Neural progenitor cell (in vitro differentiated cells): ENCODE data around the gene FOXK2. TPM values are rescaled to one million over a fixed set of nuclear protein-coding genes. Genes with fewer than 3 reads are reported as not detected.

Source experiments
- DNase-seq: peaks from one replicate; pipeline ENCODE4 v3.0.0-alpha.2; 2016; ENCODE audit warnings: low spot score
- H2AFZ ChIP-seq: fragments of 200-600 bp; sonication (generic); replicated peaks from 2 replicates; pipeline ENCODE4 v1.6.1; 2016; ENCODE audit warnings: antibody characterized with exemption
- H3F3A ChIP-seq: fragments of 200-600 bp; sonication (generic); 2 replicates; pipeline ENCODE4 v1.6.1; 2016; ENCODE audit warnings: antibody characterized with exemption, low read depth
- H3K27ac ChIP-seq: fragments of 200-600 bp; sonication (generic); 2 replicates; pipeline ENCODE4 v1.5.1; 2016; ENCODE audit warnings: mild to moderate bottlenecking
- H3K27me3 ChIP-seq: fragments of 200-600 bp; sonication (generic); 2 replicates; pipeline ENCODE4 v1.6.1; 2016; ENCODE audit warnings: mild to moderate bottlenecking, moderate library complexity
- H3K36me3 ChIP-seq: fragments of 200-600 bp; sonication (generic); 2 replicates; pipeline ENCODE4 v1.5.1; 2016
- H3K4me1 ChIP-seq: fragments of 200-600 bp; sonication (generic); 2 replicates; pipeline ENCODE4 v1.6.1; 2016; ENCODE audit warnings: mixed run types
- H3K4me2 ChIP-seq: fragments of 200-600 bp; sonication (generic); 2 replicates; pipeline ENCODE4 v1.6.1; 2016
- H3K4me3 ChIP-seq: fragments of 200-600 bp; sonication (generic); 2 replicates; pipeline ENCODE4 v1.5.1; 2016
- H3K79me2 ChIP-seq: fragments of 200-600 bp; sonication (generic); 2 replicates; pipeline ENCODE4 v1.6.1; 2016; ENCODE audit warnings: low read depth
- H3K9ac ChIP-seq: fragments of 200-600 bp; sonication (generic); 2 replicates; pipeline ENCODE4 v1.6.1; 2016
- H3K9me3 ChIP-seq: fragments of 200-600 bp; sonication (generic); 2 replicates; pipeline ENCODE4 v1.5.1; 2016; ENCODE audit warnings: low read depth
- H4K20me1 ChIP-seq: fragments of 200-600 bp; sonication (generic); 2 replicates; pipeline ENCODE4 v1.6.1; 2016; ENCODE audit warnings: low read depth
- H3K27ac Mint-ChIP-seq: 3 replicates; pipeline ENCODE4 v1.8.0; 2021; ENCODE audit warnings: mixed read lengths
- H3K27me3 Mint-ChIP-seq: 2 replicates; pipeline ENCODE4 v1.8.0; 2022; ENCODE audit warnings: low read depth, mild to moderate bottlenecking, inconsistent platforms, moderate library complexity, mixed read lengths; ENCODE audit not compliant: insufficient read depth
- H3K36me3 Mint-ChIP-seq: 3 replicates; pipeline ENCODE4 v1.8.0; 2021; ENCODE audit warnings: mixed read lengths
- H3K4me1 Mint-ChIP-seq: 3 replicates; pipeline ENCODE4 v1.8.0; 2021; ENCODE audit warnings: mixed read lengths
- H3K4me3 Mint-ChIP-seq: 3 replicates; pipeline ENCODE4 v1.8.0; 2021; ENCODE audit warnings: mild to moderate bottlenecking, moderate library complexity, mixed read lengths
- H3K9me3 Mint-ChIP-seq: 3 replicates; pipeline ENCODE4 v1.8.0; 2020; ENCODE audit warnings: mixed read lengths
- CTCF ChIP-seq: fragments of 200-600 bp; sonication (generic); IDR thresholded peaks from 2 replicates; pipeline ENCODE4 v1.5.1; 2017; ENCODE audit warnings: antibody characterized with exemption, mild to moderate bottlenecking
- EZH2 ChIP-seq: fragments of 200-600 bp; sonication (generic); IDR thresholded peaks from 2 replicates; pipeline ENCODE4 v1.6.1; 2017; ENCODE audit warnings: antibody characterized with exemption, mild to moderate bottlenecking, moderate library complexity
- EZH2phosphoT487 ChIP-seq: fragments of 200-600 bp; sonication (generic); IDR thresholded peaks from 2 replicates; pipeline ENCODE4 v1.6.1; 2017; ENCODE audit warnings: antibody characterized with exemption
- total RNA-seq: library from RNA; depleted of rRNA; stranded (reverse); fragments of >200 nt; gene quantifications from 2 replicates; pipeline ENCODE4 v1.2.3, GENCODE V29; 2015; ENCODE audit warnings: low replicate concordance

FOXK2 gene
- total RNA-seq, 1 donor from 2014 or later: 28.1 TPM

GRCh38 chr17:82494236-82495055 lies 25.1 kb upstream of the FOXK2 start:
- H2AFZ ChIP-seq: peak overlapping the region; percentile 51
- peaks cover 19% of the 10 kb centered on the region for H3K4me1 Mint-ChIP-seq
- H4K20me1 ChIP-seq: no peaks in the 10 kb centered on the region
- H3K27ac ChIP-seq: no peak overlapping the region
- H3K36me3 ChIP-seq: no peaks in the 10 kb centered on the region
- peaks cover 6% of the 10 kb centered on the region for H3K9me3 Mint-ChIP-seq
- no peaks in the 10 kb centered on the region for H3K4me1 ChIP-seq
- no peak overlapping the region for H3K9ac ChIP-seq
- H3K36me3 Mint-ChIP-seq: peaks cover 1% of the 10 kb centered on the region
- H3K4me2 ChIP-seq: peak overlapping the region; percentile 62
- peak; percentile 98 for TF ChIP-seq CTCF
- no peak for TF ChIP-seq EZH2
- no peak for TF ChIP-seq EZH2phosphoT487
- H3K9me3 ChIP-seq: no peaks in the 10 kb centered on the region
- peak overlapping the region; percentile 94 for H3K27ac Mint-ChIP-seq
- H3K27me3 Mint-ChIP-seq: peaks cover 25% of the 10 kb centered on the region
- peak; percentile 88 for DNase-seq
- H3K4me3 Mint-ChIP-seq: peak overlapping the region; percentile 85
- H3K4me3 ChIP-seq: peak overlapping the region; percentile 44
- H3K79me2 ChIP-seq: no peaks in the 10 kb centered on the region
- peaks cover 39% of the 10 kb centered on the region for H3F3A ChIP-seq
- peaks cover 36% of the 10 kb centered on the region for H3K27me3 ChIP-seq

DNA sequence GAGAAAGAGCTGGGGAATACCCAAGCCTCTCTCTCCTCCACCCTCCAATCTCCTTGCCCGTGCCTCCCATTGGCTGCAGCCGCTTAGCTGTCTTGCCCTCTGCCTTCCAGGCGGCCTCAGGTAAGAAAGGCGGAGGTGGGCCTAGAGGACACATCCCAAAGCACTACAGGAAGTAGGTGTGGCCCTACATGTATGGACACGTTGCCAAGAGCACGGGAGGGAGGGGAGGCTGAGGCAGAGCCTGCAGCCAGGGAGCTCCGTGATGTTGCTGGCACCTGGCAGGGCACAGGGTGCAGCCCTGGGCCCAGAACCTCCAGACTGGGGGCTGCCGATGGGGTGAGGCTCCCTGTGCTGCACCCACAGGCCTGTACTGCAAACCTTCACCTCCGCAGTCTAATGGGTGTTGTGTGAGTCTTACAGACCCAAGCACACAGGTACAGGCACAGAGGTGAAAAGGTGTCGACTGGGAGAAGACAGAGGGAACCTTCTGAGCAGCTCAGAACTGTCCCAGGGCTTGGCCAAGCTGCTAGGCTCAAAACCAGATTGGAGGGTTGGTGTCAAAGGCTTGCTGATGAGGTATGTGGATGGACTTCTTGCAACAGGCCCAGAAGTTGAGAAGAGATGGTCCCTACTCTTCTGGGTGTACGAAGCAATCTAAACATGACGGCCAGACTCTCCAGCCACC lies 23.5 kb upstream of the FOXK2 start:
- Mint-ChIP-seq H3K27me3 (peaks cover 25% of the 10 kb centered on the region), H3K9me3 (peaks cover 6% of the 10 kb centered on the region), H3K27ac (no peak overlapping the region), H3K4me1 (peaks cover 19% of the 10 kb centered on the region), H3K4me3 (peak overlapping the region; percentile 81), H3K36me3 (peaks cover 1% of the 10 kb centered on the region)
- H3K4me2 ChIP-seq: no peak overlapping the region
- no peaks in the 10 kb centered on the region for H3K36me3 ChIP-seq
- no peak for TF ChIP-seq EZH2phosphoT487
- TF ChIP-seq CTCF: no peak
- TF ChIP-seq EZH2: no peak
- H3K4me1 ChIP-seq: no peaks in the 10 kb centered on the region
- peaks cover 35% of the 10 kb centered on the region for H3F3A ChIP-seq
- no peaks in the 10 kb centered on the region for H3K9me3 ChIP-seq
- H4K20me1 ChIP-seq: no peaks in the 10 kb centered on the region
- no peak overlapping the region for H3K4me3 ChIP-seq
- H3K9ac ChIP-seq: no peak overlapping the region
- no peak overlapping the region for H3K27ac ChIP-seq
- no peak overlapping the region for H2AFZ ChIP-seq
- H3K27me3 ChIP-seq: peaks cover 36% of the 10 kb centered on the region
- DNase-seq: no peak
- no peaks in the 10 kb centered on the region for H3K79me2 ChIP-seq

GRCh38 chr17:82496529-82497434 lies 22.8 kb upstream of the FOXK2 start:
- no peak overlapping the region for H3K27ac ChIP-seq
- peak overlapping the region; percentile 81 for H3K4me3 Mint-ChIP-seq
- TF ChIP-seq EZH2phosphoT487: peak; percentile 20
- no peak for TF ChIP-seq CTCF
- peak; percentile 64 for TF ChIP-seq EZH2
- peaks cover 1% of the 10 kb centered on the region for H3K36me3 Mint-ChIP-seq
- DNase-seq: peak; percentile 95
- H3K4me1 Mint-ChIP-seq: peaks cover 19% of the 10 kb centered on the region
- peak overlapping the region; percentile 58 for H3K4me3 ChIP-seq
- no peaks in the 10 kb centered on the region for H3K36me3 ChIP-seq
- peaks cover 36% of the 10 kb centered on the region for H3K27me3 ChIP-seq
- peaks cover 35% of the 10 kb centered on the region for H3F3A ChIP-seq
- H3K9me3 Mint-ChIP-seq: peaks cover 6% of the 10 kb centered on the region
- no peaks in the 10 kb centered on the region for H4K20me1 ChIP-seq
- H3K9ac ChIP-seq: no peak overlapping the region
- peaks cover 23% of the 10 kb centered on the region for H3K27me3 Mint-ChIP-seq
- no peaks in the 10 kb centered on the region for H3K9me3 ChIP-seq
- peak overlapping the region; percentile 86 for H3K4me2 ChIP-seq
- no peaks in the 10 kb centered on the region for H3K4me1 ChIP-seq
- H3K79me2 ChIP-seq: no peaks in the 10 kb centered on the region
- no peak overlapping the region for H3K27ac Mint-ChIP-seq
- H2AFZ ChIP-seq: peak overlapping the region; percentile 84
